ENCODE results near the gene PRICKLE2.

PRICKLE2 gene

GRCh38 chr3:64152676-64153466 is 72.4 kb downstream of the PRICKLE2 start:
- no peak for DNase-seq

DNA sequence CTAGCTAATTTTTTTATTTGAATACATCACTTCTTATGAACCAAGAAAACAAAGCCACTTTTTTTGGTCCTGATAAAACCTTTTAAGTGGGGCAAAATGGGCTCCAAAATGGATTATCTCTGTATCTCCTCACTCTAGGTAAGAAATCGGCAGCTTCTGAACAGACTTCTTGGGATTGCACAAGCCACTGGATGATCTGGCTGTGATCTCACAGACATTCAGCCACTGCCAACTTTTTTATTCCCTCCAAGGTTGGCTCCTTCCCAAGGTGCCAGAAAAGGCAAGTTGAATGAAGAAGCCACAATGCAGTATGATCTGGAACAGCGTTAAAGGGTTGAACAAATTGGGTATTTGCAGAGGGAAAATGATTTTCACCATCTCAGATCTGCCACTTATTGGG is 73.2 kb downstream of the PRICKLE2 start:
- no peak for DNase-seq

DNA sequence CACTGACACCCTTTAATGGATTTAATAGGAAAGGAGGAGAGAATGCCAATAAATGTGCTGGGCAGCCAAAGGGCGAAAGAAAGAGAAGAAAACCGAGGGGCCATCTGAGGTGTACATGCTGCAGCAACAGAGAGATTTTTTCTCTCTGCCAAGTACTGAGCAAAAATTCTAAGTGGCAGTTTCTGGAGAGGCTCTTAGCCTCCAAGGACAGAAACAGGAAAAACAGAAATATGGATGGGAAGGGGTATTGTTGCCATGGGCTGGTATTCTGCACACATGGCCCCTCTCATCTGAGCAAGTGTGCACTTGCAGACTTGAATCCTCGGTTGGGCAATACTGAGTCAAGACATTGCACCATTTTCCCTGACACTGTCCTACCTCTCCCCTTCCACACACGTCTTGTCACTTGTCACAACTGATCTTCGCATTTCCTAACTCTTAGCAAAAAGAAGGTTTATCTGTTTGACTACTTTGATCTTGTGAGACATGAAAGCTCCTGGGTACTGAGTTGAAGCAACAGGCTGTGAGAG is 73.9 kb downstream of the PRICKLE2 start:
- DNase-seq = no peak

- no peak for DNase-seq
Measured at GRCh38 chr3:64150623-64151207, 74.6 kb downstream of the PRICKLE2 start.

- no peak for DNase-seq
Measured at GRCh38 chr3:64149886-64150285, 75.4 kb downstream of the PRICKLE2 start.

- DNase-seq = no peak
Measured at GRCh38 chr3:64148955-64149653, 76.2 kb downstream of the PRICKLE2 start.

DNA sequence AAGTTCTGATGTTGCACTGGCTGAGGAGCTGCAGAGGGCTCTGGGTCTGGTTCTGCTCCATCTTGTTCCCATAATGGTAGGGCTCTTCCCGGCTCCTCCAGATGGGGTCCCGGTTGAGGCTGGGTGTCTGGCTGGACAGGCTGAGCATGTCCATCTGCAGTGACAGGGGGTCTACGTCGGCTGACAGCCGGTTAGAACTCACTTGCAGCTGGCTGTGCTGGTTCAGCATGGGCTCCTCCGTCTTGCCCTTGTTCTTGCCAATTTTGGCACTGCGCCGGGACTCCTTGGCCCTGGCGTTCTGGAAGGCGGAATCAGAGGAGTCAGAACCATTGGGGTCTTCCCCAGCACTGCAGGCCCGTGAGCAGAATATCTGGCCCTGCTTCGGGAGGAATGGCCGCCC is 78.1 kb downstream of the PRICKLE2 start:
- no peak for DNase-seq

DNA sequence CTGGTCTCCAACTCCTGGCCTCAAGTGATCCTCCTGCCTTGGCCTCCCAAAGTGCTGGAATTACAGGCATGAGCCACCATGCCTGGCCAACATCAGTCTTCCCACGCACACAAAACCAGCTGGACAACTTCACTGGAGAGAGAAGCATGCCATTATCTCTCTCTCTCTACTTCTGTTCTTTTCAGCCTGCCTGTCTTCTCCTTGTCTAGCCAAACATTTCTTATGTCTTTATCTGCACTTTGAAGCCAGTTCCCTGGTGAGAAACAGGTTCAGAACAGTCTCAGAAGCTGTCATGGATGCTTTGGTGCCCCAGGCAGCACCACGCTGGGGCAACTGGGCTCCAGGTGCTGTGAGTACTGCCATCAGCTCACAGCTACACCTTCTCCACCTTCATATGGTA is 79.8 kb downstream of the PRICKLE2 start:
- no peak for DNase-seq

DNA sequence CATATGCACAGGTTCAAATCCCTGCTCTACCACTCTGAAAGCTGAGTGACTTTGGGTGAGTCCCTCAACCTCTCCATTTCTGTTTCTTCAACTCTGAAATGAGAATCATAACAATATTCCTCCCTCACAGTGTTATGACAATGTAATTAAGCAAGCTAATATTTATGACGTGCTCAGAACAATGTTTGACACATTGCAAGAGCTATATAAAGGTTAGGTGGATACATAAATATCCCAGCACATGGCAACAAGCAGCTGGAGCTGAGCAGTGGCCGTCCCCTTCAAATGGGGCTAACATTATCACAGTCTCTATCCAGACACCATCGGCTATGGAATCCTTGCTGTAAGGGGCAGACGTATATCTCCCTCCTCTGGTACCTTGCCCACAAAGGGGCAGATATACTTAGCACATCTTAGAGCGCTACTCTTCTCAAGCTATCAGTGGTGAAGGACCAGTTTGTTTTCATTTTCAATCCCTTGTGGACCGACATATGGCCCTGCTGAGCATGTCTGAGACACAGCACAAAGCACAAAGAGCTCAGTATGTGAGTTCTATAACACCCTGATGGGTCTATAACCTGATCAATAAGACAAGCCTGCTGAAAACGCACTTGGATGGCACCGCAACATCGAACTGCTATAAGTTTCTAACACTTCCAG is 80.9 kb downstream of the PRICKLE2 start:
- no peak for DNase-seq

GRCh38 chr3:64143409-64144130 is 81.7 kb downstream of the PRICKLE2 start:
- DNase-seq = no peak

DNA sequence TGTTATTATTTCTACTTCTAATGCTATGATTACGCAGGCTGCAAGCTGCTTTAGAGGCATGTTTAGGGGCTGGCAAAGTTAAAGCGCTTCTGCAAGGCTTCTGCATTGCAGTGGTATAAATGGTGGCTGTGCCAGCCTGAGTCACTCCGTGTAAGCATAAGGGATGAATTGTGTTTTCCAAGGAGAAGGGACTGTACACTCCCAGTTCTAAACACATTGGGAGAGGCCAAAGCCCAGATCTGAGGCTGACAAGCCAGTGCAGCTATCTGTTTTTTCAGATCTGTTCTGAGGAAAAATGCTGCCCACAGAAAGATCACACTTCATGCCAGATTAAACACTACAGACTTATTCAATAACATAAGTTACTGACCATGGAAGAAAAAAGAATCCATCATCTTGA is 83.8 kb downstream of the PRICKLE2 start:
- DNase-seq = no peak

DNA sequence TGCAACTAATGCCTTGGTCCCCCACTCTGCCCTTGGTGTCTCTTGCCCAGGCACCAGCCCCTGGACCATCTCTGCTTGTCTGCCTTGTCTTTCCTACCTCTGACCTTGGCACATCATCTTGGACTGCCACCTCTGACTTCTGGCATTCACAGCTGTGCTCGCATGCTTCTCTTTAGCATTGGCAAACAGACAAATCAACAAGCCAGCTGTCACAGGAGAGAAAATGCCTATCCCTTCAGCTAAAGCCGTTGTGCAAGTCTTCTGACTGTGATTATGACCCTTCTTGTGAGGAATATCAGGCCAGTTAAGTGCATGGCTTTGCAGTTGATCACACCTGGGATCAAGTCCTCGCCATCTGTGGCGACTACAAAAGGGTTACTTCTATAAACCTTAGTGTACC is 84.6 kb downstream of the PRICKLE2 start:
- no peak for DNase-seq

DNA sequence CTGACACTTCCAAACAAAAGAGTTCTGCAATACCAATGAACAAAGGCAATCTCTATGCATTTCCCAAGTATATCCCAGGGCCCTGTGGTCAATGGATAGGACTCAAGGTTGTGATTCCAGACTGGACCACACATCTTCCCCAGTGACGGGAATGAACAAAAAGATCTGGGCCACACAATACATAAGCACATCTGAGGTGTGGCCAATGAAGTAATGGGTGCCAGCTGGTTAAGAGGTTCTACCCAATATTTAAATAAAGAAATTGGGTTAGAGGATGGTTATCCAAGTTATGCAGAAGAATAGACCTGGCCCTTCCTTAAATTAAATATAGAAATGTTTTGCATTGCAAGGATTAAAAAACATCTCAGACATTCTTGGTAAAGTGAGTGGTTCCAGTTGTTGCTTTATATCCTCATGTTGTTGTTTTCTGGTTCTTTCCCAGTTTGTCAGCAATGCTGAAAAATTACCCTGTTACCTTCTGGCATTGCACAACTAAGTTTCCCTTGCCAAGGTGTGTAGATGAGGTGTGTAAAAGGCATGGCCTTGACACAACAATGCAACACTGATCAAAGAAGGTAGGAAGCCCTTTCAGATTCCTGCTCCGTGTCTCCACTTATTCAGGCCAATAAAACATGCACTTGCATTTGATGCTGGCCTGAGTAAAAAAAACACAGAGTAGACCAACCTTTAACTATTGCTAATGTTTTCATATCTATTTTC is 86.5 kb downstream of the PRICKLE2 start:
- DNase-seq = no peak

DNA sequence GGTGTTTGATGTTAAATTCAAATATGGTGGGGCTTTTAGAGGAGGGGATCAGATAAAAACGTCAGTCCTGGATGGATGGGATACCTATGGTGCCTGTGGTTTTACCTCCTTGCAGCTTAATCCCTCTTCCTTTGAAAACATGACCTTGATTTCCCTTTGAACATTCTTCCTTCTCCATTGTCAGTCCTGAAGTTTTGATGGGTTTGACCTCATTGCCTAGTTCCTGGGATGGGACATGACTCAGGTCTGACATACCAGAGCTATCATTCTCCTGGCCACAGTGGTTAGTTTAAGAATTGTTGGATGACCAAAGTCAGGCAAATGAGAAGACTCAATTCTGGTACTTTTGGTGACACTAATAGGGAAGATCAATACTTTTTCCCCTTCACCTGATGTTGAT is 87.2 kb downstream of the PRICKLE2 start:
- no peak for DNase-seq

- no peak for DNase-seq
Measured at GRCh38 chr3:64134882-64135281, 90.4 kb downstream of the PRICKLE2 start.

- DNase-seq = no peak
Measured at GRCh38 chr3:64133987-64134386, 91.3 kb downstream of the PRICKLE2 start.

DNA sequence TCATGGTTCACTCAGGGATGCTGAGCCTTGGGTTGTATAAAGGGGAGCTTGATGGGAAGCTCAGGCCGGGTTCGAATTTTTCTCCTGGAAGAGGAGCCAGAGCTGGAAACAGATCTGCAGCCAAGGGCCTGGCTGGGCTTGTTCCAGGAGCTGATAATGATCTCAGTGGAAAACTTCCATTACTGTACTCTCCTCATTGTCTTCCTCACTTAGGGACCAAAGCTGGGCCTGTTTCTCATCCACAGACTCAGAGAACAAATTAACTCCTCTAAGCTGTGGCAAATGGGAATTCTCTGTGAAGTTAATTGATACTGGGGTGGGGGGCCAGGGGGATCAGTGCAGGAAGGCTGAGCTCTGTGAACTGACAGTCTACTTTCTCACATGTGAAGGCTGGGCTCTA is 92.0 kb downstream of the PRICKLE2 start:
- no peak for DNase-seq

GRCh38 chr3:64131725-64132469 is 93.4 kb downstream of the PRICKLE2 start:
- DNase-seq = no peak

- DNase-seq = no peak
Measured at GRCh38 chr3:64130436-64130835, 94.8 kb downstream of the PRICKLE2 start.

DNA sequence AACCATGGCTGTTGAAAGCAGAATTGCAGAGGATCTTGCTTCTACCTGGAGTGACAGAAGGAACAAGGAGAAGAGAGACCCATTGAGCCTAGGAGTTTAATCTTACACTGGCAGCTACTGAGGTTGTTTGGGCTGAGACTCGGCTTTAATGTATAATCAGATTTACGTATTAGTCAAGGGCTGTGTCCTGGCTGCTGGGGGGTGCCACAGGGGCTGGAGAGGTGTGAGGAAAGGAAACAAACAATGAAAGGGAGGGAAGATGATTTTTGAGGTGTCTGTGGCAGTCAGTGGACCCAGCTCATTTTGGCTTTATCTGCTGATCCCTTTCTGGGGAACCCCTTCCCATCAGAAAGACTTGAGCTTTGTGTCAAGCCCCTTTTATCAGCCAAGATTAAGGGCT is 95.7 kb downstream of the PRICKLE2 start:
- no peak for DNase-seq

GRCh38 chr3:64129106-64129505 is 96.2 kb downstream of the PRICKLE2 start:
- DNase-seq = no peak

Measured in CD4-positive, alpha-beta T cell treated with Interleukin-1 beta for 1 hour (primary cell).